ENCODE data around the gene MT3.
"Not testable (repeated sequence)": the region's sequence is repeated elsewhere in the genome, so short reads cannot be mapped to it uniquely, and the experiment has no call there.

MT3 gene

DNA sequence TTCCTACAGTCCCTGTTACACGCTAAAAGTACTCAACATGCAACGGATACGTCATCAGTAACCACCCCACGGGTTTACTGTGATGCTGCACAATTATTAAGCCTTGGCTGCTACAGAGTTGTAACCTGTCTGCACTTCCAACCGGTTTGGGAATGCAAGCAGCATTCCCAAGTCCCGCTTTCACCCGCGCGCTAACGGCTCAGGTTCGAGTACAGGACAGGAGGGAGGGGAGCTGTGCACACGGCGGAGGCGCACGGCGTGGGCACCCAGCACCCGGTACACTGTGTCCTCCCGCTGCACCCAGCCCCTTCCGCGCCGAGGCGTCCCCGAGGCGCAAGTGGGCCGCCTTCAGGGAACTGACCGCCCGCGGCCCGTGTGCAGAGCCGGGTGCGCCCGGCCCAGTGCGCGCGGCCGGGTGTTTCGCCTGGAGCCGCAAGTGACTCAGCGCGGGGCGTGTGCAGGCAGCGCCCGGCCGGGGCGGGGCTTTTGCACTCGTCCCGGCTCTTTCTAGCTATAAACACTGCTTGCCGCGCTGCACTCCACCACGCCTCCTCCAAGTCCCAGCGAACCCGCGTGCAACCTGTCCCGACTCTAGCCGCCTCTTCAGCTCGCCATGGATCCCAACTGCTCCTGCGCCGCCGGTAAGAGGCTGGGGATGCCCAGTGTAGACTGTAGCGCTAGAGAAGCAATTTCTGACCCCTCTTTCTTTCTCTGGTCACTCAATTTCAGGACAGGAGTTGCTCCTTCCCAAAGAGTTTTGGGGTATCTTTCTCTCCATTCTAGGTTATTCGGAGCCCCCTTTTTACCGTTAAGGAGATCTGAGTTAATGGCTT is 18.9 kb downstream of the MT3 start, which contains the start of gene MT2A:
TSS of gene MT2A (plus strand) at position 542 of the 833 bp plus-strand sequence. CDS start at position 614, 72 bp downstream.
- in situ Hi-C loops (cut with HindIII; ENCODE audit: low sequenced_read_pairs), result no loop called here

DNA sequence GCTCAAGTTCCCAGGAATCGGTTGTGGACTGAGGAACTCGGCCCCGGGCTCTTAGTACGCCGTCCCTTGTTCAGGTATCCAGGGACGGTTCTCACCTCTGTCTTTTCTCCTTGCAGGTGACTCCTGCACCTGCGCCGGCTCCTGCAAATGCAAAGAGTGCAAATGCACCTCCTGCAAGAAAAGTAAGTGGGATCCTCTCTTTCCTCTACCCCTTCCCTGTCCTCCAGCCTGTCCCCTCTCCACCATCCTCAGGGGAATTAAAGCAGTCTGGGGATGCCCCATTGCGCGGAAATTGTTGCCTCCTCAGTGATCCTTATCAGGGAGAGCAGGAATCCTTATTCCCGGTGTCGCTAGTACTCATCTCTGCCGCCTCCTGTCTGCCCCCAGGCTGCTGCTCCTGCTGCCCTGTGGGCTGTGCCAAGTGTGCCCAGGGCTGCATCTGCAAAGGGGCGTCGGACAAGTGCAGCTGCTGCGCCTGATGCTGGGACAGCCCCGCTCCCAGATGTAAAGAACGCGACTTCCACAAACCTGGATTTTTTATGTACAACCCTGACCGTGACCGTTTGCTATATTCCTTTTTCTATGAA is 19.6 kb downstream of the MT3 start:
- in situ Hi-C loops (cut with HindIII; ENCODE audit: low sequenced_read_pairs), result no loop called here

- in situ Hi-C loops (cut with HindIII; ENCODE audit: low sequenced_read_pairs), result no loop called here
Measured at GRCh38 chr16:56609463-56609921, 20.2 kb downstream of the MT3 start.

DNA sequence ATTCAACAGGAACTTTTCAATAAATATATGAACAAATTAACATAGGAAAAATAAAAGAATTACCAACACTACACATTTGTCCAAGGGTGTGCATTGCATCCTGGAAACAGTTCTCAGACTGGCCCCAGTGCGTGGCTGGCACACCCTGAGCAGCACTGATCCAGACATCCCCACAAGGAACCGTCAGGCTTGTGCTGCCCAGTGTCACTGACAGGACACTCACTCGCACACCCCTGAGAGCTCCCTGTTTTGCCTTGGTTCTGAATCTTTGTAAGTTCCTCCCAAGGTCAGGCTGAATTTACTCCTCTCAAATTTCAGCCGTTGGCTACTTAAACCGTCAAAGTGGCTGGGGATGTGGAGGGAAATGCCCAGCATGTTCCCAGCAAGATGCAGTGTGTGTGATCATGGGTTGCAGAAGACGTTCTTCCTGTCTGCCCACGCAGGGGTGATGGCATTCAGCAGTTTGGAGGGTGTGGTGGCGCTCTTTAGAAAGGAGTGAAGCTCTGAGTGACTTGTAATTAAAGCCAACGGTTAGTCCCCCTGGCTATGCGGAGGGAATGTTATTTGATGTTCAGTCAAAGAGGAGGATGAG is 20.8 kb downstream of the MT3 start:
- in situ Hi-C loops (cut with HindIII; ENCODE audit: low sequenced_read_pairs), result no loop called here

- in situ Hi-C loops (cut with HindIII; ENCODE audit: low sequenced_read_pairs), result no loop called here
Measured at GRCh38 chr16:56610609-56611111, 21.3 kb downstream of the MT3 start.

- in situ Hi-C loops (cut with HindIII; ENCODE audit: low sequenced_read_pairs), result no loop called here
Measured at GRCh38 chr16:56611281-56611833, 22.0 kb downstream of the MT3 start.

DNA sequence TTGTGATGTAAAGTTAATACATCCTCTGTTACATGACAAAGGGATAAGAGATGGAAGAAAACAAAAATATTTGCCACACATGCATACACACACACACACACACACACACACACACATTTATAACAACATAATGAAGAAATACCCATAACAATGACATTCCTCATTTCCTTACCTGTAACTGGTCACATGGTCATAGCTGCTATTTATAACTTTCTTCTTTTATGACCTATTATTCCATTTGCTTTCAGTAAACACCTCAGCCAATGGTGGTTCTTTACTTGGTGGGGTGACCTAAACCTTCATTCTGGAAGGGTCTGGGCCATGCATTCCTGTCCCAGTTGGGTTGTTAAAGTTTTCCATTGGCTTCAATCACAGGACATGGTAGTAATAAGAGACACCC is 24.4 kb downstream of the MT3 start:
- in situ Hi-C loops (cut with HindIII; ENCODE audit: low sequenced_read_pairs), result no loop called here

DNA sequence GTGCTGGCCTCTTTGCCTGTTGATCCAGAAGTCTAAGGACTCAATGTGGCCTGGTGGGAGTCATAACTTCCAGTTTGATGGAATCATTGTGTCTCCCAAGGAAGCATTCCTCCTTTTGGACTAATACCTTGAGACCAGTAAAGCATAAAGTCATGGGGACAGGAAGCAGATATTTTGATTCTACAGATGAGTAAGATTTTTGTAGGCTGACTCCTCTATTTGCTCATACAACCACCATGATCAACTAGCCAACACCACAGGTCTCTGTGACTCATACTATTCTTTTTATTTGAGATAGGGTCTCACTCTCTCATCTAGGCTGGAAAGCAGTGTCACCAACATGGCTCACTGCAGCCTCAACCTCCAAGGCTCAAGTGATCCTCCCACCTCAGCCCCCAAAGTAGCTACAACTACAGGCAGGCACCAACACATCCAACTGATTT is 25.2 kb downstream of the MT3 start:
- in situ Hi-C loops (cut with HindIII; ENCODE audit: low sequenced_read_pairs), result no loop called here

DNA sequence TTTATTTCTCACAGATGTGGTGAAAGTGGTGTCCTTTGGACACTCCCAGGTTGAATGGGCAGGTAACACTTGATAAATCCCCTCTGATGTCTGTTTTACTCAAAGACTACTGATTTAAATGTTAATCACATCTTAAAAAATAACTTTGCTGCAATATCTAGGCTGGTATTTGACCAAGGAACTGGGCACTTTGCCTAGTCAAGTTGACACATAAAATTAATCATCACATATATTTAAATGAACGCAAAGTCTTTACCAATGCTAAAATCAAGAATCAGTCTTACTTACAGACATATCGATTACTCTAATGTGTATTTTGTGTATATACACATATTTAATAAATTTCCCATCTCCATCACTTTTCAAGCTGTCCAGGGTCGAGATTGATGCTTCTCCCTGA is 26.0 kb downstream of the MT3 start:
- in situ Hi-C loops (cut with HindIII; ENCODE audit: low sequenced_read_pairs), result no loop called here

DNA sequence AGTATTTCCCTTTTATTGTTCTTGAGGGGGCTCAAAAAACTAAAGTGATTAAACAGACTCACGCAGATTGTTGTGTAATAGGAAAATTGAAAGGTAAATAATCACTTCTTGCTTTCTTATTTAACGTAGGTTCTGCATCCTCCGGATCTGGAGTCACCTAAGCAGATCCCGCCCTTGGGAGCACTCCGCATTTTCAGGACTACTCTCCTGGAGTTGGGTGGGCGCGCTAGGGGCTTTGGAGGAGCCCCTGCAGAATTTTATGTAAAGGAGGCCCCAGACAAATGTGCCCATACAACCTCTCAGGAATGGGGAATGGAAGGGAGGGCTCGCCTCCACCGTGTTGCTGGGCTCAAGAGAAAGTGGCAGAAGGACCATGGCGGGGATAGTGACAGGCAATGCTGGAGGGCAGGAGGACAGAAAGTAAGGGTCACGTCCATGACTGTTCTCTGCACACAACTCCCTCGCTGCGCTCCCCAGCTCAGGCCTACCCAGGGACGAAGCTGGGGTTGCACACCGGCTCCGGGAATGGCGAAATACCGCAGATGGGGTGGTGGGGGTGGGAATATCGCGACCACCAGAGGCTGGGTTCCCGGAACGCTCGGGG is 27.4 kb downstream of the MT3 start:
- in situ Hi-C loops (cut with HindIII; ENCODE audit: low sequenced_read_pairs), result no loop called here

DNA sequence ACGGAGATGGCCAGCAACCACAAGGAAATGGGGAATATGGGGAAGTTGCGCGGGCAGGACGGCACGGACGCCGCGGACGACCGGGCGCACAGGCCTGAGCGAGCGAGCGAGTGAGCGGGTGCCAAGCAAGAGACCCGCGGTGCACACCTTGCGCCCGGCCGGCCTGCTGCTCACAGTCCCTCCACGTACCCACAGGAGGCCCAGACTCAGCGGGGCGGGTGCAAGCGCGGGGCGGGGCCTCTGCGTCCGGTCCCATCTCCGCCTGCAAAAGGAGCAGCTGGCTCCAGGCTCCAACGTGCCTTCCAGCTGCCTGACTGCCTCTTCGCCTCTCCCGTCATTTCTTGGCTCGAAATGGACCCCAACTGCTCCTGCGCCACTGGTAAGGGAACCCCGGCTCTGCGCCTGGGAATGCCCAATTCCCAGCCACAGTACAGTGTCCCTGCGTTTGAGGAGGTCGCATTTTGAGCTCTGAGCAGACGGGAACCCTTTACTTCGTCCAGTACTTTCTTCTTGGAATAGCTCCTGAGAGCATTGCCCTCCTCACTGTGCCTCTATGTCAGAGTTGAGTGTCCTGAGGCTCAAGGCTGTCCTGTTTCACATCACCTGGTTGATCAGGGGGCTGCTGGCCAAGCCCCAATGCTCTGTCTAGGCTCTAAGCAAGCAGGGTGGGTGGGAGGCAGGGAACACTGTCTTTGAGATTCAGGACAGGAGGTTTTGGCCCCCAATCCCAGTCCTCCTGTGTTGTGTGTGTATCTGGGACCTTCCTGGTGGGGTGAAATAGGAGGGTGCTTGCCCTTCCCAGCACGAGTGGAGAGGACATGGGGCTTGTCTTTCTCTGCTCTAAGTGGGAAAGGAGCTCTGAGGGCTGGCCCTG is 28.1 kb downstream of the MT3 start:
- in situ Hi-C loops (cut with HindIII; ENCODE audit: low sequenced_read_pairs), result no loop called here

GRCh38 chr16:56618138-56618537 is 28.8 kb downstream of the MT3 start:
- in situ Hi-C loops (cut with HindIII; ENCODE audit: low sequenced_read_pairs), result no loop called here

GRCh38 chr16:56620339-56620897 is 31.1 kb downstream of the MT3 start:
- in situ Hi-C loops (cut with HindIII; ENCODE audit: low sequenced_read_pairs), result no loop called here

DNA sequence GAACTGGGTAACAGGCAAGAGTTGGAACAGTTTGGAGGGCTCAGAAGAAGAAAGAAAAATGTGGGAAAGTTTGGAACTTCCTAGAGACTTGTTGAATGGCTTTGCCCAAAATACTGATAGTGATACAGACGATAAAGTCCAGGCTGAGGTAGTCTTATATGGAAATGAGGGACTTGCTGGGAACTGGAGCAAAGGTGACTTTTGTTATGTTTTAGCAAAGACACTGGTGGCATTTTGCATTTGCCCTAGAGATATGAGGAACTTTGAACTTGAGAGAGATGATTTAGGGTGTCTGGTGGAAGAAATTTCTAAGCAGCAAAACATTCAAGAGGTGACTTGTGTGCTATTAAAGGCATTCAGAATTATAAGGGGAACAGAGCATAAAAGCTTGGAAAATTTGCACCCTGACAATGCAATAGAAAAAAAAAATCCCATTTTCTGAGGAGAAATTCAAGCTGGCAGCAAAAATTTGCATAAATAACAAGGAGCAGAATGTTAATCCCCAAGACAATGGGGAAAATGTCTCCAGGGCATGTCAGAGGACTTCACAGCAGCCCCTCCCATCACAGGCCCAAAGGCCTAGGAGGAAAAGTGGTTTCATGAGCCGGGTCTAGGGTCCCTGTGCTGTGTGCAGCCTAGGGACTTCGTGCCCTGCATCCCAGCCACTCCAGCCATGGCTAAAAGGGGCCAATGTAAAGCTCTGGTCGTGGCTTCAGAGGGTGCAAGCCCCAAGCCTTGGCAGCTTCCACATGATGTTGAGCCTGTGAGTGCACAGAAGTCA is 32.5 kb downstream of the MT3 start:
- in situ Hi-C loops (cut with HindIII; ENCODE audit: low sequenced_read_pairs), result not testable (repeated sequence)

- in situ Hi-C loops (cut with HindIII; ENCODE audit: low sequenced_read_pairs), result not testable (repeated sequence)
Measured at GRCh38 chr16:56623184-56623583, 33.9 kb downstream of the MT3 start.

- in situ Hi-C loops (cut with HindIII; ENCODE audit: low sequenced_read_pairs), result no loop called here
Measured at GRCh38 chr16:56623637-56624036, 34.3 kb downstream of the MT3 start.

GRCh38 chr16:56625140-56625942 is 36.0 kb downstream of the MT3 start, which contains the start of gene MT1E:
TSS of gene MT1E (plus strand) at chr16:56625781. CDS start at chr16:56625852, 71 bp downstream.
- in situ Hi-C loops (cut with HindIII; ENCODE audit: low sequenced_read_pairs), result no loop called here

Measured in endothelial cell of hepatic sinusoid (primary cell).